SK-N-SH (cell line): ENCODE results near the gene MUC5B.

Experiments
- TEAD4 ChIP-seq: IDR thresholded peaks from 2 replicates; pipeline ENCODE4 v1.4.0; 2012; ENCODE audit warnings: mild to moderate bottlenecking, borderline replicate concordance; ENCODE audit not compliant: insufficient read depth
- YY1 ChIP-seq: IDR thresholded peaks from 2 replicates; pipeline ENCODE4 v1.4.0; 2012; ENCODE audit warnings: low read depth, mild to moderate bottlenecking
- TF ChIP-seq, protein P1 (sequence below): fragments of 200-600 bp; sonication (generic); IDR thresholded peaks from 2 replicates; pipeline ENCODE4 v1.6.1; 2017; ENCODE audit warnings: antibody characterized with exemption, mild to moderate bottlenecking, moderate library complexity
- TF ChIP-seq, protein P2 (sequence below): IDR thresholded peaks from 2 replicates; pipeline ENCODE4 v1.6.1; 2012; ENCODE audit warnings: mild to moderate bottlenecking, low read depth, low read length, moderate library complexity
- TF ChIP-seq, protein P3 (sequence below): fragments of 150-350 bp; IDR thresholded peaks from 2 replicates; pipeline ENCODE4 v1.6.1; 2016; ENCODE audit warnings: mild to moderate bottlenecking, low read depth, low read length

DNA sequence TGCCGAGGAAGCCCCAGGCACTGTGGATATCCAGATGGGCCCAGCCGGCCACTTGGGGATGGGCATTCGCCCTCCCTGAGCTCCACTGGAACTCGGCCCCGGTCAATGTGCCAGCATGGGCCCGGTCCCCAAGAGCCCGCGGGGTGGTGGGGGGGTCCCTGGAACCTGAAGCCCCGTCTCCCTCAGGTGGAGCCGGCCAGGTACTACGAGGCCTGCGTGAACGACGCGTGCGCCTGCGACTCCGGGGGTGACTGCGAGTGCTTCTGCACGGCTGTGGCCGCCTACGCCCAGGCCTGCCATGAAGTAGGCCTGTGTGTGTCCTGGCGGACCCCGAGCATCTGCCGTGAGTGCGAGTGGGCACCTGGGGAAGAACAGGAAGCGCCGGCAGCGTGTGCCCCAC lies 44.0 kb upstream of the MUC5B start:
- TF ChIP-seq TEAD4 (no peak), YY1 (no peak)
- TF ChIP-seq, protein P1, sequence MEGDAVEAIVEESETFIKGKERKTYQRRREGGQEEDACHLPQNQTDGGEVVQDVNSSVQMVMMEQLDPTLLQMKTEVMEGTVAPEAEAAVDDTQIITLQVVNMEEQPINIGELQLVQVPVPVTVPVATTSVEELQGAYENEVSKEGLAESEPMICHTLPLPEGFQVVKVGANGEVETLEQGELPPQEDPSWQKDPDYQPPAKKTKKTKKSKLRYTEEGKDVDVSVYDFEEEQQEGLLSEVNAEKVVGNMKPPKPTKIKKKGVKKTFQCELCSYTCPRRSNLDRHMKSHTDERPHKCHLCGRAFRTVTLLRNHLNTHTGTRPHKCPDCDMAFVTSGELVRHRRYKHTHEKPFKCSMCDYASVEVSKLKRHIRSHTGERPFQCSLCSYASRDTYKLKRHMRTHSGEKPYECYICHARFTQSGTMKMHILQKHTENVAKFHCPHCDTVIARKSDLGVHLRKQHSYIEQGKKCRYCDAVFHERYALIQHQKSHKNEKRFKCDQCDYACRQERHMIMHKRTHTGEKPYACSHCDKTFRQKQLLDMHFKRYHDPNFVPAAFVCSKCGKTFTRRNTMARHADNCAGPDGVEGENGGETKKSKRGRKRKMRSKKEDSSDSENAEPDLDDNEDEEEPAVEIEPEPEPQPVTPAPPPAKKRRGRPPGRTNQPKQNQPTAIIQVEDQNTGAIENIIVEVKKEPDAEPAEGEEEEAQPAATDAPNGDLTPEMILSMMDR: no peak
- TF ChIP-seq, protein P2, sequence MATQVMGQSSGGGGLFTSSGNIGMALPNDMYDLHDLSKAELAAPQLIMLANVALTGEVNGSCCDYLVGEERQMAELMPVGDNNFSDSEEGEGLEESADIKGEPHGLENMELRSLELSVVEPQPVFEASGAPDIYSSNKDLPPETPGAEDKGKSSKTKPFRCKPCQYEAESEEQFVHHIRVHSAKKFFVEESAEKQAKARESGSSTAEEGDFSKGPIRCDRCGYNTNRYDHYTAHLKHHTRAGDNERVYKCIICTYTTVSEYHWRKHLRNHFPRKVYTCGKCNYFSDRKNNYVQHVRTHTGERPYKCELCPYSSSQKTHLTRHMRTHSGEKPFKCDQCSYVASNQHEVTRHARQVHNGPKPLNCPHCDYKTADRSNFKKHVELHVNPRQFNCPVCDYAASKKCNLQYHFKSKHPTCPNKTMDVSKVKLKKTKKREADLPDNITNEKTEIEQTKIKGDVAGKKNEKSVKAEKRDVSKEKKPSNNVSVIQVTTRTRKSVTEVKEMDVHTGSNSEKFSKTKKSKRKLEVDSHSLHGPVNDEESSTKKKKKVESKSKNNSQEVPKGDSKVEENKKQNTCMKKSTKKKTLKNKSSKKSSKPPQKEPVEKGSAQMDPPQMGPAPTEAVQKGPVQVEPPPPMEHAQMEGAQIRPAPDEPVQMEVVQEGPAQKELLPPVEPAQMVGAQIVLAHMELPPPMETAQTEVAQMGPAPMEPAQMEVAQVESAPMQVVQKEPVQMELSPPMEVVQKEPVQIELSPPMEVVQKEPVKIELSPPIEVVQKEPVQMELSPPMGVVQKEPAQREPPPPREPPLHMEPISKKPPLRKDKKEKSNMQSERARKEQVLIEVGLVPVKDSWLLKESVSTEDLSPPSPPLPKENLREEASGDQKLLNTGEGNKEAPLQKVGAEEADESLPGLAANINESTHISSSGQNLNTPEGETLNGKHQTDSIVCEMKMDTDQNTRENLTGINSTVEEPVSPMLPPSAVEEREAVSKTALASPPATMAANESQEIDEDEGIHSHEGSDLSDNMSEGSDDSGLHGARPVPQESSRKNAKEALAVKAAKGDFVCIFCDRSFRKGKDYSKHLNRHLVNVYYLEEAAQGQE: no peak
- TF ChIP-seq, protein P3, sequence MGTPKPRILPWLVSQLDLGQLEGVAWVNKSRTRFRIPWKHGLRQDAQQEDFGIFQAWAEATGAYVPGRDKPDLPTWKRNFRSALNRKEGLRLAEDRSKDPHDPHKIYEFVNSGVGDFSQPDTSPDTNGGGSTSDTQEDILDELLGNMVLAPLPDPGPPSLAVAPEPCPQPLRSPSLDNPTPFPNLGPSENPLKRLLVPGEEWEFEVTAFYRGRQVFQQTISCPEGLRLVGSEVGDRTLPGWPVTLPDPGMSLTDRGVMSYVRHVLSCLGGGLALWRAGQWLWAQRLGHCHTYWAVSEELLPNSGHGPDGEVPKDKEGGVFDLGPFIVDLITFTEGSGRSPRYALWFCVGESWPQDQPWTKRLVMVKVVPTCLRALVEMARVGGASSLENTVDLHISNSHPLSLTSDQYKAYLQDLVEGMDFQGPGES: no peak
